KMS-11 (cell line): ENCODE results near the gene DST.

Experiments
- H2AFZ ChIP-seq: fragments of 200-600 bp; sonication (generic); 2 replicates; pipeline ENCODE4 v1.6.1; 2016; ENCODE audit warnings: antibody characterized with exemption, mixed run types, low read depth
- H3K27ac ChIP-seq: fragments of 200-600 bp; sonication (generic); 2 replicates; pipeline ENCODE4 v1.6.1; 2016; ENCODE audit warnings: mild to moderate bottlenecking, mixed run types
- H3K27me3 ChIP-seq: fragments of 200-600 bp; sonication (generic); 2 replicates; pipeline ENCODE4 v1.6.1; 2017; ENCODE audit warnings: mild to moderate bottlenecking, low read depth, mixed run types, moderate library complexity; ENCODE audit not compliant: insufficient read depth
- H3K36me3 ChIP-seq: fragments of 200-600 bp; sonication (generic); 2 replicates; pipeline ENCODE4 v1.6.1; 2017; ENCODE audit warnings: mild to moderate bottlenecking, mixed run types; ENCODE audit not compliant: insufficient read depth
- H3K4me1 ChIP-seq: fragments of 200-600 bp; sonication (generic); 2 replicates; pipeline ENCODE4 v1.6.1; 2016; ENCODE audit warnings: mild to moderate bottlenecking, low read depth, mixed run types; ENCODE audit not compliant: poor library complexity, severe bottlenecking
- H3K4me2 ChIP-seq: fragments of 200-600 bp; sonication (generic); 2 replicates; pipeline ENCODE4 v1.7.0; 2016; ENCODE audit warnings: mild to moderate bottlenecking, mixed run types
- H3K4me3 ChIP-seq: fragments of 200-600 bp; sonication (generic); IDR thresholded peaks from 2 replicates; pipeline ENCODE4 v1.6.1; 2017; ENCODE audit warnings: low read depth, low read length, mixed read lengths; ENCODE audit not compliant: insufficient read depth
- H3K79me2 ChIP-seq: fragments of 200-600 bp; sonication (generic); 2 replicates; pipeline ENCODE4 v1.6.1; 2016; ENCODE audit warnings: low read depth, mixed run types; ENCODE audit not compliant: insufficient read depth
- H3K9ac ChIP-seq: fragments of 200-600 bp; sonication (generic); 2 replicates; pipeline ENCODE4 v1.6.1; 2016; ENCODE audit warnings: mild to moderate bottlenecking, mixed run types
- H4K20me1 ChIP-seq: fragments of 200-600 bp; sonication (generic); 2 replicates; pipeline ENCODE4 v1.6.1; 2016; ENCODE audit warnings: mild to moderate bottlenecking, mixed run types; ENCODE audit not compliant: insufficient read depth
- CTCF ChIP-seq: fragments of 200-600 bp; sonication (generic); conservative IDR thresholded peaks from 2 replicates; pipeline ENCODE4 v1.6.1; 2017; ENCODE audit warnings: low read depth, mild to moderate bottlenecking, antibody characterized with exemption, low read length, moderate library complexity, mixed read lengths

DST gene

GRCh38 chr6:56575736-56576135, 67.0 kb downstream of the DST start:
- H3K4me1 ChIP-seq = no peaks in the 10 kb centered on the region
- H3K79me2 ChIP-seq = no peaks in the 10 kb centered on the region; the same call in 1 of the 2 replicates
- no peak overlapping the region for H2AFZ ChIP-seq
- no peaks in the 10 kb centered on the region for H4K20me1 ChIP-seq
- no peak overlapping the region for H3K4me2 ChIP-seq
- no peak for TF ChIP-seq CTCF
- no peaks in the 10 kb centered on the region; the same call in 1 of the 2 replicates for H3K36me3 ChIP-seq
- no peak overlapping the region for H3K27ac ChIP-seq
- no peaks in the 10 kb centered on the region for H3K27me3 ChIP-seq
- H3K4me3 ChIP-seq = no peak overlapping the region
- H3K9ac ChIP-seq = no peak overlapping the region

DNA sequence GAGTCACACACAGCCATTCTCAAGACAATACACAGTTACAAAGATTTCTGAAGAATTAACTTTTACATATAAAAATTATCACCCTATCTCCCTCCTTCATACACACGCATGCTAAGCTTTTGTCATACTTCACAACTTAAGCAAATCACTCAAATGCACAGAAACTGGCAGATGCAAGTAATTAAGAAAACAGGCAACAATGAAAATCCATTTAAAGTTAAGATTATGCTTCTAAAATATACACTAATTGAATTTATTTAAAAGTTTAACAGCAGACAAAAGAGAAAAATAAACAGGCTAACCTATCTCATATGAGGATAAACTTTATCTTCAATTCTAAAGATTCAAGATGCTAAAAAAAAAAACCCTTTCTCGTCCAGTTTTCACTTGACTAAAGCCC, 68.4 kb downstream of the DST start:
- no peak overlapping the region for H3K9ac ChIP-seq
- H2AFZ ChIP-seq = no peak overlapping the region
- H3K36me3 ChIP-seq = peaks cover 3% of the 10 kb centered on the region; the same call in 1 of the 2 replicates
- no peak overlapping the region for H3K4me2 ChIP-seq
- no peak for TF ChIP-seq CTCF
- no peak overlapping the region for H3K27ac ChIP-seq
- no peaks in the 10 kb centered on the region for H3K27me3 ChIP-seq
- no peaks in the 10 kb centered on the region for H4K20me1 ChIP-seq
- H3K4me3 ChIP-seq = no peak overlapping the region
- H3K79me2 ChIP-seq = no peaks in the 10 kb centered on the region; the same call in 1 of the 2 replicates
- no peaks in the 10 kb centered on the region for H3K4me1 ChIP-seq

DNA sequence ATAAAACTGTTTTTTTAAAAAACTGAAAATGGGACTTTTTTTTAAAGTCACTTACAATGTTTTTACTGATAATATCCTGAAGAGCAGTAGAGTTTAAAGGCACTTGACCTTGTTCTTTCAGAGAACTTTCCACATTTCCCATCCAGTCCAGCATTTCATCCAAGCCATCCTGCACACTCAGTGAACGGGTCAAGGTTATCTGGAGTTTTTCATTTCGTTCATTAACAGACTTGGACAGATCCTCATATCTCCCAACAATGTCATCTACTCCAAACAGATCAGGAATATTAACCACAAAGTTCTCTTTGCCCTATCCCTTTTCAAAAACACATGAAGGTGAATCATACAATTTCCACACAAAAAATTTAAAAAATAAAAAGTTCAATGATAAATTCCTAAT, 69.1 kb downstream of the DST start:
- Histone ChIP-seq H3K4me2 (no peak overlapping the region), H4K20me1 (no peaks in the 10 kb centered on the region), H3K36me3 (peaks cover 3% of the 10 kb centered on the region; the same call in 1 of the 2 replicates), H3K4me1 (no peaks in the 10 kb centered on the region), H3K9ac (no peak overlapping the region), H3K4me3 (no peak overlapping the region), H3K27ac (no peak overlapping the region), H3K79me2 (no peaks in the 10 kb centered on the region; the same call in 1 of the 2 replicates), H2AFZ (no peak overlapping the region), H3K27me3 (no peaks in the 10 kb centered on the region)
- TF ChIP-seq CTCF = no peak

DNA sequence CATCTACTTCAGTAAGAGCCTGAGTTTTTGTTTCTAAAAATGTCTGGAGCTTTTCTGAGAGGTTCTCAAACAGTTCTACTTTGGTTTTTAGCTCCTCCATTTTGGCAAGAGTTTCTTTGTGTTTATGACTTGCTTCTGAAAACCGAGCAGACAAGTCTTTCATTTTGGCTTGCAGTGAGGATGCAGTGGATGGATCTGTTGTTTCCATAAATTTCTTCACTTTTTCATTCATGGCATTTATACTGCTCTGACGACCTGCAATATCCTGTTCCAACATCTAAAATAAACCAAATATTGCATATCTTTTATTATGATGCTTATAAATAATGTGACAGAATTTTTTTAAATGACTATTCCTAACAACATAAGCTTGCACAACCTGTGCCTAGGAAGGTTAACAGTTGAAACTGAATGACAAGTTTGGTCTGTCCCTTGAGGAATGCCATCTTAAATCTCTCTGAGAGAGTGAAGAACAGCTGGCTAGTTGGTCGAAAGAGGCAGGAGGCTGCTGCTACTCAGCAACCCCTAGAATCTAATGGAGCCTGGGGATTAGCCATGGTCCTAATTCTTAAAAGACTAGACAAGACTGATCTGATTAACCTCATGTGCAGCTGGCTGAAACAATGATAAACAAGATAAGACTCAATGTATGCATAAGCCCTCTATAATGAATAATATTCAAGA, 69.8 kb downstream of the DST start:
- Histone ChIP-seq H3K4me2 (no peak overlapping the region), H4K20me1 (no peaks in the 10 kb centered on the region), H2AFZ (no peak overlapping the region), H3K4me3 (no peak overlapping the region), H3K27me3 (no peaks in the 10 kb centered on the region), H3K27ac (no peak overlapping the region), H3K36me3 (peaks cover 3% of the 10 kb centered on the region; the same call in 1 of the 2 replicates), H3K4me1 (no peaks in the 10 kb centered on the region), H3K9ac (no peak overlapping the region), H3K79me2 (no peaks in the 10 kb centered on the region; the same call in 1 of the 2 replicates)
- no peak for TF ChIP-seq CTCF
